H9 (cell line): ENCODE data around the gene PPARG. TPM values are rescaled to one million over a fixed set of nuclear protein-coding genes. Genes with fewer than 3 reads are reported as not detected.

Experiments
- DNase-seq: peaks from one replicate; pipeline ENCODE4 v3.0.0-alpha.2; 2017
- H2AFZ ChIP-seq: one replicate; pipeline ENCODE4 v1.6.1; 2013; ENCODE audit warnings: mild to moderate bottlenecking, low read length, control low read depth, moderate library complexity
- H2AK5ac ChIP-seq: 2 replicates; pipeline ENCODE4 v1.6.1; 2013; ENCODE audit warnings: low read length, control low read depth, mixed read lengths; ENCODE audit not compliant: insufficient read length
- H2BK120ac ChIP-seq: one replicate; pipeline ENCODE4 v1.6.1; 2013; ENCODE audit warnings: low read depth, mild to moderate bottlenecking, low read length, control low read depth, inconsistent platforms; ENCODE audit not compliant: poor library complexity, severe bottlenecking
- H2BK12ac ChIP-seq: 2 replicates; pipeline ENCODE4 v1.6.1; 2013; ENCODE audit warnings: low read length, control low read depth, mixed read lengths, low read depth; ENCODE audit not compliant: insufficient read length
- H2BK15ac ChIP-seq: 2 replicates; pipeline ENCODE4 v1.6.1; 2013; ENCODE audit warnings: low read depth, low read length, control low read depth
- H2BK20ac ChIP-seq: one replicate; pipeline ENCODE4 v1.6.1; 2013; ENCODE audit warnings: low read depth, mild to moderate bottlenecking, low read length, control low read depth, inconsistent platforms; ENCODE audit not compliant: poor library complexity, severe bottlenecking
- H2BK5ac ChIP-seq: 2 replicates; pipeline ENCODE4 v1.6.1; 2013; ENCODE audit warnings: low read length, control low read depth, mixed read lengths; ENCODE audit not compliant: insufficient read length
- H3K14ac ChIP-seq: 2 replicates; pipeline ENCODE4 v1.6.1; 2013; ENCODE audit warnings: low read length, control low read depth; ENCODE audit not compliant: insufficient read depth
- H3K18ac ChIP-seq: 2 replicates; pipeline ENCODE4 v1.6.1; 2013; ENCODE audit warnings: low read depth, mild to moderate bottlenecking, mixed read lengths, low read length, control low read depth; ENCODE audit not compliant: insufficient read length
- H3K23ac ChIP-seq: 2 replicates; pipeline ENCODE4 v1.6.1; 2013; ENCODE audit warnings: low read length, control low read depth, mixed read lengths, low read depth; ENCODE audit not compliant: insufficient read length
- H3K23me2 ChIP-seq: 2 replicates; pipeline ENCODE4 v1.6.1; 2013; ENCODE audit warnings: low read depth, mild to moderate bottlenecking, mixed read lengths, low read length, control low read depth; ENCODE audit not compliant: insufficient read length, poor library complexity, severe bottlenecking
- H3K27ac ChIP-seq: 2 replicates; pipeline ENCODE4 v1.5.1; 2013; ENCODE audit warnings: low read length, control low read depth, mixed read lengths, low read depth; ENCODE audit not compliant: insufficient read length
- H3K27me3 ChIP-seq: 2 replicates; pipeline ENCODE4 v1.6.1; 2013; ENCODE audit warnings: low read length, control low read depth, inconsistent platforms; ENCODE audit not compliant: insufficient read depth
- H3K4ac ChIP-seq: 2 replicates; pipeline ENCODE4 v1.6.1; 2013; ENCODE audit warnings: low read depth, mild to moderate bottlenecking, control low read depth, inconsistent platforms, low read length, moderate library complexity
- H3K4me1 ChIP-seq: 2 replicates; pipeline ENCODE4 v1.6.1; 2013; ENCODE audit warnings: low read length, control low read depth, inconsistent platforms; ENCODE audit not compliant: insufficient read depth
- H3K4me2 ChIP-seq: 2 replicates; pipeline ENCODE4 v1.6.1; 2013; ENCODE audit warnings: low read length, control low read depth, mixed read lengths; ENCODE audit not compliant: insufficient read length, insufficient read depth
- H3K56ac ChIP-seq: 2 replicates; pipeline ENCODE4 v1.6.1; 2013; ENCODE audit warnings: low read depth, mild to moderate bottlenecking, mixed read lengths, low read length, control low read depth; ENCODE audit not compliant: insufficient read length
- H3K79me1 ChIP-seq: 2 replicates; pipeline ENCODE4 v1.6.1; 2013; ENCODE audit warnings: low read depth, mild to moderate bottlenecking, moderate library complexity, low read length, control low read depth, inconsistent platforms; ENCODE audit not compliant: insufficient read depth, poor library complexity, severe bottlenecking
- H3K79me2 ChIP-seq: 2 replicates; pipeline ENCODE4 v1.6.1; 2013; ENCODE audit warnings: low read length, control low read depth, inconsistent platforms; ENCODE audit not compliant: insufficient read depth
- H3K9ac ChIP-seq: 2 replicates; pipeline ENCODE4 v1.6.1; 2013; ENCODE audit warnings: low read length, control low read depth, mixed read lengths; ENCODE audit not compliant: insufficient read length; ENCODE audit errors: extremely low read depth
- H3K9me3 ChIP-seq: one replicate; pipeline ENCODE4 v1.6.1; 2013; ENCODE audit warnings: low read depth, low read length, inconsistent platforms; ENCODE audit not compliant: control insufficient read depth
- H3T11ph ChIP-seq: one replicate; pipeline ENCODE4 v1.6.1; 2013; ENCODE audit warnings: mild to moderate bottlenecking, low read length, control low read depth, inconsistent platforms
- H4K20me1 ChIP-seq: one replicate; pipeline ENCODE4 v1.6.1; 2013; ENCODE audit not compliant: control insufficient read depth, insufficient read length, insufficient read depth
- H4K5ac ChIP-seq: 2 replicates; pipeline ENCODE4 v1.6.1; 2013; ENCODE audit warnings: low read depth, mild to moderate bottlenecking, mixed read lengths, low read length, control low read depth; ENCODE audit not compliant: insufficient read length
- H4K8ac ChIP-seq: replicated peaks from 2 replicates; pipeline ENCODE4 v1.6.1; 2013; ENCODE audit warnings: low read length, control low read depth, mixed read lengths, low read depth; ENCODE audit not compliant: insufficient read length
- H4K91ac ChIP-seq: 2 replicates; pipeline ENCODE4 v1.6.1; 2013; ENCODE audit warnings: low read depth, mild to moderate bottlenecking, moderate library complexity, mixed read lengths, low read length, control low read depth; ENCODE audit not compliant: insufficient read length
- H3K27ac Mint-ChIP-seq, 3 experiments: 2 replicates in 2 of 3; 3 replicates in 1 of 3; pipeline ENCODE4 v1.8.0; 2020 to 2021; ENCODE audit warnings: mixed read lengths in 3 of 3, mild to moderate bottlenecking in 1 of 3, moderate library complexity in 1 of 3
- H3K27me3 Mint-ChIP-seq: 2 replicates; pipeline ENCODE4 v1.8.0; 2021; ENCODE audit warnings: low read depth, mild to moderate bottlenecking, moderate library complexity, mixed read lengths
- H3K36me3 Mint-ChIP-seq, 3 experiments: 2 replicates in 2 of 3; 3 replicates in 1 of 3; pipeline ENCODE4 v1.8.0; 2020 to 2021; ENCODE audit warnings: low read depth in 3 of 3, mixed read lengths in 3 of 3; ENCODE audit not compliant: insufficient read depth in 1 of 3
- H3K4me1 Mint-ChIP-seq, 2 experiments: 2 replicates each; pipeline ENCODE4 v1.8.0; 2020; ENCODE audit warnings: mixed read lengths in 2 of 2
- H3K4me3 Mint-ChIP-seq, 2 experiments: 2 replicates in 1 of 2; 3 replicates in 1 of 2; pipeline ENCODE4 v1.8.0; 2020 to 2021; ENCODE audit warnings: mild to moderate bottlenecking in 2 of 2, mixed read lengths in 2 of 2, moderate library complexity in 1 of 2
- H3K9me3 Mint-ChIP-seq, 2 experiments: 2 replicates in 1 of 2; 3 replicates in 1 of 2; pipeline ENCODE4 v1.8.0; 2020; ENCODE audit warnings: mild to moderate bottlenecking in 2 of 2, mixed read lengths in 2 of 2, moderate library complexity in 1 of 2
- WGBS: extraction: QIAGEN DNeasy Blood & Tissue Kit; methylation state at CpG from one replicate; pipeline ENCODE4 v1.1.7; 2013; ENCODE audit warnings: missing lambda C conversion rate, low lambda C conversion rate, mixed read lengths; ENCODE audit not compliant: insufficient read length; ENCODE audit errors: extremely low coverage; 5-methylcytosine and 5-hydroxymethylcytosine counted together
- total RNA-seq: library from RNA; stranded (reverse); gene quantifications from 2 replicates; pipeline ENCODE4 v1.2.1, GENCODE V29; 2021
- TF ChIP-seq, protein P1 (sequence below): fragments of 200-600 bp; sonication (generic); conservative IDR thresholded peaks from 3 replicates; pipeline ENCODE4 v1.8.0; 2021; ENCODE audit warnings: antibody characterized with exemption, mild to moderate bottlenecking

Gene PPARG
- total RNA-seq, 1 experiment from 2014 or later, result 0.42 TPM

- Histone ChIP-seq H2BK20ac (no peak overlapping the region), H4K20me1 (no peaks in the 10 kb centered on the region), H3K9ac (no peak overlapping the region), H3K27me3 (no peaks in the 10 kb centered on the region), H3K4me2 (no peak overlapping the region), H2AK5ac (no peak overlapping the region), H2AFZ (no peak overlapping the region), H4K91ac (no peak overlapping the region), H3K23me2 (no peaks in the 10 kb centered on the region), H2BK5ac (no peak overlapping the region), H3K14ac (no peak overlapping the region), H3K4me1 (peaks cover 3% of the 10 kb centered on the region; the same call in 1 of the 2 replicates), H3K79me2 (no peaks in the 10 kb centered on the region), H3K18ac (no peak overlapping the region), H3K9me3 (no peaks in the 10 kb centered on the region), H2BK120ac (no peak overlapping the region), H3K23ac (no peak overlapping the region), H3K27ac (no peak overlapping the region), H3K79me1 (no peaks in the 10 kb centered on the region), H3K56ac (no peak overlapping the region), H2BK15ac (no peak overlapping the region), H4K8ac (no peak overlapping the region), H3T11ph (no peak overlapping the region), H2BK12ac (no peak overlapping the region), H4K5ac (no peak overlapping the region), H3K4ac (no peak overlapping the region)
- no peaks in the 10 kb centered on the region for H3K9me3 Mint-ChIP-seq
- peaks cover 11% of the 10 kb centered on the region for H3K27me3 Mint-ChIP-seq
- no peak overlapping the region for H3K4me3 Mint-ChIP-seq
- no peak overlapping the region for H3K27ac Mint-ChIP-seq
- no peaks in the 10 kb centered on the region for H3K36me3 Mint-ChIP-seq
- TF ChIP-seq, protein P1, sequence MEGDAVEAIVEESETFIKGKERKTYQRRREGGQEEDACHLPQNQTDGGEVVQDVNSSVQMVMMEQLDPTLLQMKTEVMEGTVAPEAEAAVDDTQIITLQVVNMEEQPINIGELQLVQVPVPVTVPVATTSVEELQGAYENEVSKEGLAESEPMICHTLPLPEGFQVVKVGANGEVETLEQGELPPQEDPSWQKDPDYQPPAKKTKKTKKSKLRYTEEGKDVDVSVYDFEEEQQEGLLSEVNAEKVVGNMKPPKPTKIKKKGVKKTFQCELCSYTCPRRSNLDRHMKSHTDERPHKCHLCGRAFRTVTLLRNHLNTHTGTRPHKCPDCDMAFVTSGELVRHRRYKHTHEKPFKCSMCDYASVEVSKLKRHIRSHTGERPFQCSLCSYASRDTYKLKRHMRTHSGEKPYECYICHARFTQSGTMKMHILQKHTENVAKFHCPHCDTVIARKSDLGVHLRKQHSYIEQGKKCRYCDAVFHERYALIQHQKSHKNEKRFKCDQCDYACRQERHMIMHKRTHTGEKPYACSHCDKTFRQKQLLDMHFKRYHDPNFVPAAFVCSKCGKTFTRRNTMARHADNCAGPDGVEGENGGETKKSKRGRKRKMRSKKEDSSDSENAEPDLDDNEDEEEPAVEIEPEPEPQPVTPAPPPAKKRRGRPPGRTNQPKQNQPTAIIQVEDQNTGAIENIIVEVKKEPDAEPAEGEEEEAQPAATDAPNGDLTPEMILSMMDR, result no peak
- no CpG with 5 or more reads among the region's 3 CpGs for WGBS
- no peak for DNase-seq
- H3K4me1 Mint-ChIP-seq, result peaks cover 5 to 6% of the 10 kb centered on the region in 2 experiments
Observed at GRCh38 chr3:12347301-12347700, 58.4 kb downstream of the PPARG start.
